G401.6 (cell line): ENCODE results near the gene LRPAP1.
"Not testable (repeated sequence)": the region's sequence is repeated elsewhere in the genome, so short reads cannot be mapped to it uniquely, and the experiment has no call there.

Experiments
- FAIRE-seq: peaks from 2 replicates; lab custom pipeline; 2012; peaks lifted over from hg19 to GRCh38; lab: Jason Lieb, UNC

Gene LRPAP1, protein sequence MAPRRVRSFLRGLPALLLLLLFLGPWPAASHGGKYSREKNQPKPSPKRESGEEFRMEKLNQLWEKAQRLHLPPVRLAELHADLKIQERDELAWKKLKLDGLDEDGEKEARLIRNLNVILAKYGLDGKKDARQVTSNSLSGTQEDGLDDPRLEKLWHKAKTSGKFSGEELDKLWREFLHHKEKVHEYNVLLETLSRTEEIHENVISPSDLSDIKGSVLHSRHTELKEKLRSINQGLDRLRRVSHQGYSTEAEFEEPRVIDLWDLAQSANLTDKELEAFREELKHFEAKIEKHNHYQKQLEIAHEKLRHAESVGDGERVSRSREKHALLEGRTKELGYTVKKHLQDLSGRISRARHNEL

DNA sequence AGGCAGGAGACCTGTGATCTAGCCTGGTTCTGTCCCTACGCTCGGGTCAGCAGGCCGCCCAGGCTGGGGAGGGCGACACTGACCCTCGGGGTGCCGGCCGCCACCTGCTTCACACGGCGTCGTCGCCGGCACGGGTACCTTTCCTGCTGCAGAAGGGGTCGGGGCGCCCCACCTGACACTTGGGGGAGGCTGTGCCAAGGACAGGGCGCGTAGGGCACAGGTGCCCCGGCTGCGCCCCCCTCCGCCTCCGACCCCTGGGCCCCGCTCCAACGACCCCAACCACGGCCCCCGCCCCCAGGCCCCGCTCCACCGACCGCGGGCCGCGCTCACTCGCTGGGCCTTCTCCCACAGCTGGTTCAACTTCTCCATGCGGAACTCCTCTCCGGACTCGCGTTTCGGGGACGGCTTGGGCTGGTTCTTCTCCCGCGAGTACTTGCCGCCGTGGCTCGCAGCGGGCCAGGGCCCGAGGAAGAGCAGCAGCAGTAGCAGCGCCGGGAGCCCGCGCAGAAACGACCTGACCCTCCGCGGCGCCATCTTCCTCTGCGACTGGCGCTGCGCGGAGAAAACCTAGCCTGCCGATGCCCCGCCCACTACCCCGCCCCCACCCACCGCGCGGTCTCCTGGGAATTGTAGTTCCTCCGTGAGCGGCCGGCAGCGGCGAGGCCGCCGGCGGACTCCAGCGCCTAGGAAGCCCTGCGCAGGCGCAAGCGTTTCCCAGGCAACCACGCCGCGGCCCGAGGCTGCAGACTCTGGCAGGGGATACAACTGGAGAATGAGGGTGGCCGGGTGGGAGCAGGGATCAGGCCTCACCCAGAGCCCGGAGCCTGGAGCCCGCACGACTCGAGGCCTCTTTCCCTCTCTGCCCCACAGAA is at the start of gene LRPAP1:
LRPAP1 (minus strand) TSS at position 544 of the 872 bp plus-strand sequence; CDS start at position 534, 10 bp downstream.
- no peak for FAIRE-seq

GRCh38 chr4:3581334-3582090 is 49.3 kb upstream of the LRPAP1 start:
- not testable (repeated sequence) for FAIRE-seq

DNA sequence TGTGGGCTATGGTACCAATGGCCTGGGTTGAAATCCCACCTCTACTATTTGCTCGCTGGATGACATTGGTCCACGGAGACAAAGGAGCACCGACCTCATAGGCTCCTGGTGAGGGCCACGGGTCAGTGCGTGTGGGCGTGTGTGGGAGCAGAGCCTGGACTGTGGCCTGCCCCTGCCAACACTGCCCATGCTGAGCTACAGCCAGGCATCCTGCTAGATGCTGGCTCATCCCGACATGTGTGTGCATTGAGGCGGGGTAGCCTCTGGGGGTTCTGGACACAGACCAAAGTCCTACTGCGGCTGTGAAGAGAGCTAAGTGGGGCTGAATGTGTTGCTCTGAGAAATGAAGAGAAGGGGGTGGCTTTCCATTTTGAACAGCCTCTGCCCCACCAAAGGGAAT is 48.6 kb upstream of the LRPAP1 start:
- FAIRE-seq, result not testable (repeated sequence)

DNA sequence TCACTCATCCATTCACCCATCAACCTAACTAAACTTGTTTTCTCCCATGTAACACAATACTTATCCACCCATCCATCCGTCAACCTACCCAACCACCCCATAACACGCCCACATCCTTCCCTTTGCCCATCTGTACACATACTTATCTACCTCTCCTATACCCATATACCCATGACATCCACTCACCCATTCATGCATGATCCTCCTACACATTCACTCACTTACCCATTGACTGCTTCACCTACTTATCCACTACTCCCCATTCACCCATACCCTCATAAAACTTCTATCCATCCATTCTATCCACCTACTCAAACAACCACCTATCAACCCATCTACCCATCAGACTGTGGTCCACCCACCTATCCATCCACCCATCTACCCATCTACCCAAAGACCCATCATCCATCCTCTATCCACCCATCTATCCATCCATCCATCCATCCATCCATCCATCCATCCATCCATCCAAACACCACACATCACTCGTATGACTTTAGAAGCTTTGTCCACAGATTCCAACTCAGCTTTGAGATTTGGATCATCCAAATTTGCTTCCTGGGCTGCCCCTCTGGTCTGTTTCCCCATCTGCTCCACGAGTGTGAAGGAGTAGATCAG is 46.4 kb upstream of the LRPAP1 start:
- FAIRE-seq, result not testable (repeated sequence)

GRCh38 chr4:3578052-3578451 is 45.8 kb upstream of the LRPAP1 start:
- FAIRE-seq, result not testable (repeated sequence)

- not testable (repeated sequence) for FAIRE-seq
Measured at GRCh38 chr4:3577208-3577892, 45.1 kb upstream of the LRPAP1 start.

DNA sequence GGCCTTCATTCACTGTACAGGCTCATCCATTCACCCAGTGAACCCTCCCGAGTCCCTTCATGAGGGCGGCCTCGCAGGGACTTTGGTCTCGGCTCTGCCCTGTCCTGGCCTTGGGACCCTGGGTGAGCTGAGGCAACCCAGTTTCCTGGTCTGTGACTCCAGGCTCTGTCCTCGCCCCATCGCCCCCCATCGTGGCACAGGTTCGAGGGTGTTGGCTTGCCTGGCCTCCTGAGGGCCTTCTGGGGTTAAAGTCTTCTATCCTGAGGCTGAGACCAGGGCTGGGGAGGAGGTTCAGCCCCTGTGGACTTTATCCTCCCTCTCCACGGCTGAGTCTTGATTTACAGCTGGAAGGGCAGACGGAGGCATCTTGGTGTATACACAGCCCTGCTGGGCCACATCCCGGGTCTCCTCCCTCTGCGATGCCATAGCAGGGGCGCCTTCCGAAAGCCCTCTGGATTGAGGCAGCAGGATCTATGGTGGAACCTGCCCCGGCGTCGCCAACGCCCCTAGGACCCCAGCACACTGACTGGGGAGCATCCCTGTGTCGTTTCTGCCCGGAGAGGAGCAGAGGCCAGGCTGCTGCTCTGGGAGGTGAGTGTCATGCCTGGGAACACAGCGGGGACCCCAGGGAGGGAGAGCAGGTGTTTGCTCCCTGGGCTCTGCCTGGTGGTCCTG is 44.4 kb upstream of the LRPAP1 start:
- not testable (repeated sequence) for FAIRE-seq

GRCh38 chr4:3575426-3576369 is 43.5 kb upstream of the LRPAP1 start:
- not testable (repeated sequence) for FAIRE-seq

- FAIRE-seq, result not testable (repeated sequence)
Measured at GRCh38 chr4:3574865-3575264, 42.6 kb upstream of the LRPAP1 start.

DNA sequence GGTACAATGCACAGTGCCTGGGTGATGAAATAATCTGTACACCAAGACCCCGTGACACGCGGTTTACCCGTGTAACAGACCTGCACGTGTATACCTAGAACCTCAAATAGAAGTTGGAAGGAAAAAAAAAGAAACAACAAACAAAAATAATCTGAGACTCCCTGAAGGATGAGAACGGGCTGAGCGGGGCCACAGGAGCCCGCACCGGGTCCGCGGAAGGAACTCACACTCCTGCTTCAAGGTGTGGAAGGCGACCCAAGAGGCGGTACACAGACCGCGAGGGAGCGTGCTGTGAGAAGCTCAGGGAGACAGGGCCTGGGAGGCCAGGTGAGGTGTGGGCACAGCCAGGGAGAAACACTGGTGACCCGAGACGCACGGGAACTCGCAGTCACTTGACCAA is 42.1 kb upstream of the LRPAP1 start:
- FAIRE-seq, result not testable (repeated sequence)

- FAIRE-seq, result no peak
Measured at GRCh38 chr4:3573131-3573530, 40.9 kb upstream of the LRPAP1 start.

DNA sequence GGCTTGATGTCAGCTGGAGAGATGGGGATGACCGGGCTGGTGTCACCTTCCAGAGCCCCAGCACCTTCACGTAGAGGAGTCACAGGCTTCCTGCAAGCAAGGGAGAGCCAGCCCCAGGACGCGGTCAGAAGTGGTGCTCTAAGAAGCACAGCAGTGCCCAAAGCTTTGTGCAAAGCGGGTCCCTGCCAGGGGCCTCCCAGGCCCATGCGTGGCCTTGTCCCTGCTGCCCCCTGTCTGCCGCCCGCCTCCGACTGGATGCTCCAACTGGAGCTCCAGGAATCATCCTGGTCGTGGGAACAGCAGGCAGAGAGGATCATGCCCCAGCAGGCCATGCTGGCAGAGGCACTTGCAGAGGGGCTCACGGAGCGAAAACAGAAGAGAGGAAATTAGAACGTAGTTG is 40.1 kb upstream of the LRPAP1 start:
- FAIRE-seq, result no peak

- no peak for FAIRE-seq
Measured at GRCh38 chr4:3571921-3572320, 39.7 kb upstream of the LRPAP1 start.

DNA sequence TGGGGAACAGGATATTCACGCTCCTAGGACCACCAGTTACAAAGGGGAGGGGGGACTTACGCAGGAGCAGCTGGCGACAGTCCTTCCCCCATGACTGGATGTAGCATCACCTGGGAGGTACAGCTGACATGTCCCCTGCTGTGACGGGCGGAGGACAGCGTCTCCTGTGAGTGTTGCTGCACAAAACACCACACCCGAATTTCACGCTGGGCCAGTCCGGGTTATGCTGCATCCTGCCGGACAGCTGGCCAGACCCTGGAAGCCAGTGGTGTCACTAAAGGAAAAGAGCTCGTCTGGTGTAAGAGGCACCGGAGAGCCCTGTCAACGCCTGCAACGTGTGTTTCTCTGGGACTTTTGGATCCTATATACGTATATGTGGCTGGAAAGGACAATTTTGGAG is 38.7 kb upstream of the LRPAP1 start:
- not testable (repeated sequence) for FAIRE-seq

DNA sequence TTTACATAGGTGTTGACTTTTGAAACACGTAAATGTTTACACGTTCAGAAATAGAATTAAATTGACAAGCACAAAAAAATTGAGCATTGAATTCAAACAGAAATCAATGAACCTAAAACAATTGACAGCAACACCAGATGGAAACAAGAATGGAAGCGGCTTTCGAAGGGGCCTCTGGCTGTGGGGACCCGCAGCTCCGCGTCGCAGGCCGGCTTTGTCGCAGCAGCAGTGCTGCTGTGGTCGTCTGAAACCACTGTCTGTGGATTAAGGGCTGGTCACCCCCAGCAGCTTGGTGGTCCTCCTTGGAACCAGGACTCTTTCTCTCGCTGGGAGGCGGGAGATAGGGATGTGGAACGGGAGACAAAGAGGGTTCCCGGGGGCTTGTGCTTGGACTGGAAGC is 37.4 kb upstream of the LRPAP1 start:
- not testable (repeated sequence) for FAIRE-seq

DNA sequence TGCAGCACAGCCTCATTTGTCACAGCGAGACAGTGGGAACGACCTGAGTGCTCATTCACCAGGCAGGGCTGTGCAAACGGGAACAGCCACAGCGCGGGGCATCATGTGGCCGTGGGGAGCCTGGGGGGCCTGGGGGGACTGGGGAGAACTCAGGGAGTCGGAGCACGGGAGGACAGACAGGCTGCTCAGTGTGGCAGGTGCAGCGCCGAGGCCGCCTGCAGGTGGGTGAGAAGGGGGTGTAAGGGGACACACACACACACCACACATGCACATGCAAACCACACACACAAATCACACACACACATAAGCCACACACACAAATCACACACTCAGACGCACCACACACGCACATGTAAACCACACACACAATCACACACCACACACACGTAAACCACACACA is 34.5 kb upstream of the LRPAP1 start:
- FAIRE-seq, result not testable (repeated sequence)

DNA sequence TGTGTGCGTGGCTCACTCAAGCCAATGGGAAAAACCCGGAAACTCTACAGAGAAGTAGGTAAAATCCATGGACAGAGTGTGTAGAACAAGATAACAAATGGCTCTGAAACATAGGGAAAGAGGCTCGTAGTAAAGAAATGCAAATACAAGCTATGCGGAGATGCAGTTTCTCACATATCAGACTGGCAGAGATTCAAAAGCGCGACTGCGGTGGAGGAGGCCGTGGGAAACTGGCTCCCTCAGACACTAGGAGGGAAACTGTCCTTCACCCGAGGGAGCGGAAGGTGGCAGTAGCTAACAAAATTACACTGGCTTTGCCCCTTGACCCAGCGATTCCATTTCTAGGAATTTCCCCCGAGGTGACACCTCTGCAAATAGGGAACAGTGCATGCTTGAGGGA is 34.1 kb upstream of the LRPAP1 start:
- not testable (repeated sequence) for FAIRE-seq

DNA sequence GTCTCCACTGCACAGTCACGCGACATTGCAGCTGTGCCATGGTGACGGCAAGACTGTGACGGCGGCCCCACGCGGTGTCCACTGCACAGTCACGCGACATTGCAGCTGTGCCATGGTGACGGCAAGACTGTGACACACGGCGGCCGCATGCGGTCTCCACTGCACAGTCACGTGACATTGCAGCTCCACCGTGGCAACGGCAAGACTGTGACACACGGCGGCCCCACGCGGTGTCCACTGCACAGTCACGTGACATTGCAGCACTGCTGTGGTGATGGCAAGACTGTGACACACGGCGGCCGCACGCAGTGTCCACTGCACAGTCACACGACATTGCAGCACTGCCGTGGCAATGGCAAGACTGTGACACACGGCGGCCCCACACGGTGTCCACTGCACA is 32.7 kb upstream of the LRPAP1 start:
- not testable (repeated sequence) for FAIRE-seq

- FAIRE-seq, result no peak
Measured at GRCh38 chr4:3563403-3563802, 31.2 kb upstream of the LRPAP1 start.

GRCh38 chr4:3562127-3562526 is 29.9 kb upstream of the LRPAP1 start:
- FAIRE-seq, result not testable (repeated sequence)
